IPS-15b (cell line): Measurements from ENCODE around the gene ACIN1.

Experiments
- H3K27me3 ChIP-seq: one replicate; pipeline ENCODE4 v1.6.1; 2013; ENCODE audit warnings: low read length; ENCODE audit not compliant: control insufficient read depth, insufficient read depth
- H3K36me3 ChIP-seq: one replicate; pipeline ENCODE4 v1.6.1; 2013; ENCODE audit warnings: low read length; ENCODE audit not compliant: control insufficient read depth, insufficient read depth
- H3K4me1 ChIP-seq: one replicate; pipeline ENCODE4 v1.6.1; 2013; ENCODE audit warnings: mild to moderate bottlenecking, low read length; ENCODE audit not compliant: control insufficient read depth, insufficient read depth
- H3K4me3 ChIP-seq: one replicate; pipeline ENCODE4 v1.5.1; 2013; ENCODE audit warnings: low read depth, low read length
- H3K9ac ChIP-seq: one replicate; pipeline ENCODE4 v1.6.1; 2013; ENCODE audit warnings: low read depth, mild to moderate bottlenecking, low read length
- H3K9me3 ChIP-seq: one replicate; pipeline ENCODE4 v1.6.1; 2013; ENCODE audit warnings: mild to moderate bottlenecking, low read length; ENCODE audit not compliant: control insufficient read depth, insufficient read depth

ACIN1 gene

GRCh38 chr14:23056956-23057756 lies 37.8 kb downstream of the ACIN1 start, which contains the start of gene CDH24:
CDH24 (minus strand) TSS chr14:23057520; CDS start chr14:23055733, 1,787 bp downstream.
- H3K36me3 ChIP-seq = peaks cover 29% of the 10 kb centered on the region
- peak within 1 kb of the TSS; percentile 81 for H3K4me3 ChIP-seq
- H3K27me3 ChIP-seq = peaks cover 3% of the 10 kb centered on the region
- H3K9me3 ChIP-seq = no peaks in the 10 kb centered on the region
- H3K4me1 ChIP-seq = peaks cover 7% of the 10 kb centered on the region
- peak within 1 kb of the TSS; percentile 83 for H3K9ac ChIP-seq

- H3K9ac ChIP-seq = no peak overlapping the region
Observed at GRCh38 chr14:23056145-23056955, 38.6 kb downstream of the ACIN1 start.

GRCh38 chr14:23055621-23056144 lies 39.3 kb downstream of the ACIN1 start:
- Histone ChIP-seq H3K4me1 (peaks cover 7% of the 10 kb centered on the region), H3K27me3 (peaks cover 3% of the 10 kb centered on the region), H3K9me3 (no peaks in the 10 kb centered on the region), H3K36me3 (peaks cover 21% of the 10 kb centered on the region), H3K9ac (no peak overlapping the region), H3K4me3 (peak overlapping the region; percentile 81)

More at GRCh38 chr14:23056145-23056955, 38.6 kb downstream of the ACIN1 start:
- no peaks in the 10 kb centered on the region for H3K9me3 ChIP-seq
- peaks cover 3% of the 10 kb centered on the region for H3K27me3 ChIP-seq
- H3K36me3 ChIP-seq = peaks cover 26% of the 10 kb centered on the region
- H3K4me1 ChIP-seq = peaks cover 7% of the 10 kb centered on the region
- H3K4me3 ChIP-seq = peak overlapping the region; percentile 81

- H3K36me3 ChIP-seq = peaks cover 16% of the 10 kb centered on the region
- peaks cover 3% of the 10 kb centered on the region for H3K27me3 ChIP-seq
- H3K4me3 ChIP-seq = no peak overlapping the region
- no peaks in the 10 kb centered on the region for H3K9me3 ChIP-seq
- H3K9ac ChIP-seq = no peak overlapping the region
- peaks cover 7% of the 10 kb centered on the region for H3K4me1 ChIP-seq
Observed at GRCh38 chr14:23055147-23055550, 39.8 kb downstream of the ACIN1 start.

- no peak overlapping the region for H3K9ac ChIP-seq
- peaks cover 16% of the 10 kb centered on the region for H3K36me3 ChIP-seq
- H3K4me1 ChIP-seq = peaks cover 7% of the 10 kb centered on the region
- no peaks in the 10 kb centered on the region for H3K9me3 ChIP-seq
- no peak overlapping the region for H3K4me3 ChIP-seq
- peaks cover 3% of the 10 kb centered on the region for H3K27me3 ChIP-seq
Observed at GRCh38 chr14:23054000-23054811, 40.7 kb downstream of the ACIN1 start.

GRCh38 chr14:23053426-23053825 lies 41.5 kb downstream of the ACIN1 start:
- no peak overlapping the region for H3K4me3 ChIP-seq
- H3K36me3 ChIP-seq = peaks cover 9% of the 10 kb centered on the region
- no peaks in the 10 kb centered on the region for H3K9me3 ChIP-seq
- no peak overlapping the region for H3K9ac ChIP-seq
- peaks cover 7% of the 10 kb centered on the region for H3K4me1 ChIP-seq
- peaks cover 3% of the 10 kb centered on the region for H3K27me3 ChIP-seq

- no peaks in the 10 kb centered on the region for H3K9me3 ChIP-seq
- H3K4me3 ChIP-seq = no peak overlapping the region
- H3K9ac ChIP-seq = no peak overlapping the region
- H3K36me3 ChIP-seq = peaks cover 9% of the 10 kb centered on the region
- peaks cover 3% of the 10 kb centered on the region for H3K27me3 ChIP-seq
- H3K4me1 ChIP-seq = peaks cover 5% of the 10 kb centered on the region
Observed at GRCh38 chr14:23052671-23053070, 42.3 kb downstream of the ACIN1 start.

GRCh38 chr14:23052182-23052623 lies 42.7 kb downstream of the ACIN1 start:
- Histone ChIP-seq H3K4me1 (peaks cover 5% of the 10 kb centered on the region), H3K4me3 (no peak overlapping the region), H3K9ac (no peak overlapping the region), H3K36me3 (peaks cover 9% of the 10 kb centered on the region), H3K27me3 (peaks cover 3% of the 10 kb centered on the region), H3K9me3 (no peaks in the 10 kb centered on the region)

- Histone ChIP-seq H3K27me3 (no peaks in the 10 kb centered on the region), H3K36me3 (peaks cover 9% of the 10 kb centered on the region), H3K9me3 (no peaks in the 10 kb centered on the region), H3K4me1 (peaks cover 5% of the 10 kb centered on the region), H3K4me3 (no peak overlapping the region), H3K9ac (no peak overlapping the region)
Observed at GRCh38 chr14:23051141-23052057, 43.5 kb downstream of the ACIN1 start.

- Histone ChIP-seq H3K9me3 (no peaks in the 10 kb centered on the region), H3K9ac (no peak overlapping the region), H3K36me3 (peaks cover 7% of the 10 kb centered on the region), H3K27me3 (no peaks in the 10 kb centered on the region), H3K4me3 (no peak overlapping the region), H3K4me1 (no peaks in the 10 kb centered on the region)
Observed at GRCh38 chr14:23049011-23049410, 45.9 kb downstream of the ACIN1 start.
